Epithelial cell of esophagus (primary cell): ENCODE data around the gene TAOK2.
A peak's percentile ranks its signal among the peaks of the same experiment; 100 is the strongest.

Experiments used
- DNase-seq: peaks from one replicate; pipeline ENCODE4 v3.0.0; 2010; ENCODE audit warnings: low read depth
- H3K4me3 ChIP-seq: 2 replicates; pipeline ENCODE4 v1.5.1; 2011; ENCODE audit warnings: mild to moderate bottlenecking, low read length, control low read depth
- CTCF ChIP-seq: IDR thresholded peaks from 2 replicates; pipeline ENCODE4 v1.5.1; 2011; ENCODE audit warnings: low read depth, mild to moderate bottlenecking, low read length, control low read depth, inconsistent platforms; ENCODE audit not compliant: insufficient read depth; ENCODE audit errors: missing control alignments

The TAOK2 gene

GRCh38 chr16:30028438-30029076 is 54.9 kb downstream of the TAOK2 start:
- no peak for TF ChIP-seq CTCF
- peak; percentile 29 for DNase-seq
- H3K4me3 ChIP-seq = no peak overlapping the region

GRCh38 chr16:30030011-30030685 is 56.5 kb downstream of the TAOK2 start:
- no peak overlapping the region for H3K4me3 ChIP-seq
- no peak for TF ChIP-seq CTCF
- no peak for DNase-seq

- no peak for TF ChIP-seq CTCF
- DNase-seq = no peak
- no peak within 1 kb of the TSS for H3K4me3 ChIP-seq
Measured at GRCh38 chr16:30030841-30031413, 57.3 kb downstream of the TAOK2 start, which contains the start of gene TLCD3B. TSS of gene TLCD3B (minus strand) at chr16:30031271. CDS start at chr16:30030527, 744 bp downstream.

GRCh38 chr16:30031477-30031918 is 57.8 kb downstream of the TAOK2 start:
- no peak for DNase-seq
- H3K4me3 ChIP-seq = no peak overlapping the region
- no peak for TF ChIP-seq CTCF

GRCh38 chr16:30032083-30032819 is 58.6 kb downstream of the TAOK2 start:
- peak; percentile 70 for DNase-seq
- no peak overlapping the region for H3K4me3 ChIP-seq
- peak; percentile 83 for TF ChIP-seq CTCF

GRCh38 chr16:30033270-30033669 is 59.6 kb downstream of the TAOK2 start:
- DNase-seq = no peak
- H3K4me3 ChIP-seq = no peak overlapping the region
- TF ChIP-seq CTCF = no peak
